Measurements from ENCODE around the gene MAP4.

GRCh38 chr3:47803480-47804025 lies 212.7 kb downstream of the MAP4 start:
- TF ChIP-seq, protein P1, sequence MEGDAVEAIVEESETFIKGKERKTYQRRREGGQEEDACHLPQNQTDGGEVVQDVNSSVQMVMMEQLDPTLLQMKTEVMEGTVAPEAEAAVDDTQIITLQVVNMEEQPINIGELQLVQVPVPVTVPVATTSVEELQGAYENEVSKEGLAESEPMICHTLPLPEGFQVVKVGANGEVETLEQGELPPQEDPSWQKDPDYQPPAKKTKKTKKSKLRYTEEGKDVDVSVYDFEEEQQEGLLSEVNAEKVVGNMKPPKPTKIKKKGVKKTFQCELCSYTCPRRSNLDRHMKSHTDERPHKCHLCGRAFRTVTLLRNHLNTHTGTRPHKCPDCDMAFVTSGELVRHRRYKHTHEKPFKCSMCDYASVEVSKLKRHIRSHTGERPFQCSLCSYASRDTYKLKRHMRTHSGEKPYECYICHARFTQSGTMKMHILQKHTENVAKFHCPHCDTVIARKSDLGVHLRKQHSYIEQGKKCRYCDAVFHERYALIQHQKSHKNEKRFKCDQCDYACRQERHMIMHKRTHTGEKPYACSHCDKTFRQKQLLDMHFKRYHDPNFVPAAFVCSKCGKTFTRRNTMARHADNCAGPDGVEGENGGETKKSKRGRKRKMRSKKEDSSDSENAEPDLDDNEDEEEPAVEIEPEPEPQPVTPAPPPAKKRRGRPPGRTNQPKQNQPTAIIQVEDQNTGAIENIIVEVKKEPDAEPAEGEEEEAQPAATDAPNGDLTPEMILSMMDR (conservative IDR thresholded peaks at IDR 0.05; ENCODE audit: low read length), result no peak
- no peak for TF ChIP-seq EZH2phosphoT487 (IDR thresholded peaks at IDR 0.05; ENCODE audit: borderline replicate concordance)

All from Loucy (cell line).